WI38 (cell line): ENCODE measurements around the gene SBK3.

Experiments used
- H3K4me3 ChIP-seq: 2 replicates; pipeline ENCODE4 v1.5.1; 2011; ENCODE audit warnings: low read depth, mild to moderate bottlenecking, control low read depth, low read length
- TF ChIP-seq, protein P1 (sequence below): IDR thresholded peaks from 2 replicates; pipeline ENCODE4 v1.5.1; 2012; ENCODE audit warnings: low read depth, mild to moderate bottlenecking, control low read depth, low read length

The SBK3 gene

GRCh38 chr19:55530996-55531395, 14.3 kb downstream of the SBK3 start:
- TF ChIP-seq, protein P1, sequence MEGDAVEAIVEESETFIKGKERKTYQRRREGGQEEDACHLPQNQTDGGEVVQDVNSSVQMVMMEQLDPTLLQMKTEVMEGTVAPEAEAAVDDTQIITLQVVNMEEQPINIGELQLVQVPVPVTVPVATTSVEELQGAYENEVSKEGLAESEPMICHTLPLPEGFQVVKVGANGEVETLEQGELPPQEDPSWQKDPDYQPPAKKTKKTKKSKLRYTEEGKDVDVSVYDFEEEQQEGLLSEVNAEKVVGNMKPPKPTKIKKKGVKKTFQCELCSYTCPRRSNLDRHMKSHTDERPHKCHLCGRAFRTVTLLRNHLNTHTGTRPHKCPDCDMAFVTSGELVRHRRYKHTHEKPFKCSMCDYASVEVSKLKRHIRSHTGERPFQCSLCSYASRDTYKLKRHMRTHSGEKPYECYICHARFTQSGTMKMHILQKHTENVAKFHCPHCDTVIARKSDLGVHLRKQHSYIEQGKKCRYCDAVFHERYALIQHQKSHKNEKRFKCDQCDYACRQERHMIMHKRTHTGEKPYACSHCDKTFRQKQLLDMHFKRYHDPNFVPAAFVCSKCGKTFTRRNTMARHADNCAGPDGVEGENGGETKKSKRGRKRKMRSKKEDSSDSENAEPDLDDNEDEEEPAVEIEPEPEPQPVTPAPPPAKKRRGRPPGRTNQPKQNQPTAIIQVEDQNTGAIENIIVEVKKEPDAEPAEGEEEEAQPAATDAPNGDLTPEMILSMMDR, result no peak
- no peak overlapping the region for H3K4me3 ChIP-seq

GRCh38 chr19:55529636-55530234, 15.6 kb downstream of the SBK3 start:
- TF ChIP-seq, protein P1, result no peak
- no peak overlapping the region for H3K4me3 ChIP-seq

DNA sequence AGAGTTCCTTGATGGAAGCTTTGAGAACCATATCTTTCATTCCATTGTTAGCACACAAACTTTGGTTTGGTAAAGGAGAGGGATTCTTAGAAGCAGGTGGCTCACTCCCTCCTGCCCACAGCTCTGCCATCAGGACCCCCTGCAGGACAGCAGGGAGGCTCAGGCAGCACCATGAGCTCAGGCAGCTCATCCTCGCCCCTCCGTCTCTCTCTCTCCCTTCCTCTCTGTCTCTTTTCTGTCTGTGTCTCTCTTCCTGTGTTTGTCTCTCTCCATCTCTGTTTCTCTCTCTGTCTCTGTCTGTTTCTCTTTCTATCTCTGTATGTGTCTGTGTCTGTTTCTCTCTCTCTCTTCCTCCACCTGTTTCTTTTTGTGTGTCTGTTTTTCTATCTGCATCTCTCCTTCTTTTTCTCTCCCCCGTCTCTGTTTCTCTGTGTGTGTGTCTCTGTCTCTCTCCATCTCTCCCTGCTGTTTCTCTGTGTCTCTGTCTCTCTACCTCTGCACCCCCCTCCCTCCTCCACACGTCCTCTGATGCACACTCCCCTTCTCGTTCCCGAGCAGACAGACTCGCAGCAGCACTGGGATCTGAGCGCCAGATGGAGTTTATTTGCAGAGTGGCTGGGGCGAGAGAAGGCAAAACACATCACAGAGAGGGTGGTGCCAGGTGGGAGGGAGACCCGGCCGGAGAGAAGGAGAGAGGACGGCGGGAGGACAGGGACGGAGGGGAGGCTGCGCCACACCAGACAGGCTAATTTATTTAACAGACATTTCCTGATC, 17.1 kb downstream of the SBK3 start:
- TF ChIP-seq, protein P1, result no peak
- no peak overlapping the region for H3K4me3 ChIP-seq

DNA sequence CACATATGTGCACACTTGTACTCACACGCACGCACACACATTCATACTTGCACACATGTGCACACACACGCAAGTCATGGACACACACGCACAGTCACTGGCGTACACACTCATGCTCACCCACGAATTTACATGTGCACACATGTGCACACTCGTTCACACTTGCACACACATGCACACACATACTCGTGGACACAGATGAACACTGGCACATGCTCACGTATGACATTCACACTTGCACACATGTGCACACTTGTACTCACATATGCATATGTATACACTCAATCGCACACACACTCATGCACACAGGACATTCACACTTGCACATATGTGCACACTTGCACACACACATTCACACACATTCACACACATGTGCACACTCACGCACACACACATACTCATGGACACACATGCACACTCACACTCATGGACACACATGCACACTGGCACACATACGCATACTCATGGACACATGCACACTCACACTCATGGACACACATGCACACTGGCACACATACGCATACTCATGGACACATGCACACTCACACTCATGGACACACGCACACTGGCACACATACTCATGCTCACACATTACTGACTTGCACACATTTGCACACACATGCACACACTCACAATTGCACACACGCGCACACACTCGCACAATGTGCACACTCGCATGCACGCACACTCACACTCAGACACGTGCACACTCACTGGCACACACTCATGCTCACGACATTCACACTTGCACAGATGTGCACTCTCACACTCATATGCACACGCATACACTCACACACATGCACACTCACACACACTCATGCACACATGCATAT, 17.9 kb downstream of the SBK3 start:
- H3K4me3 ChIP-seq, result no peak overlapping the region
- TF ChIP-seq, protein P1, result no peak

DNA sequence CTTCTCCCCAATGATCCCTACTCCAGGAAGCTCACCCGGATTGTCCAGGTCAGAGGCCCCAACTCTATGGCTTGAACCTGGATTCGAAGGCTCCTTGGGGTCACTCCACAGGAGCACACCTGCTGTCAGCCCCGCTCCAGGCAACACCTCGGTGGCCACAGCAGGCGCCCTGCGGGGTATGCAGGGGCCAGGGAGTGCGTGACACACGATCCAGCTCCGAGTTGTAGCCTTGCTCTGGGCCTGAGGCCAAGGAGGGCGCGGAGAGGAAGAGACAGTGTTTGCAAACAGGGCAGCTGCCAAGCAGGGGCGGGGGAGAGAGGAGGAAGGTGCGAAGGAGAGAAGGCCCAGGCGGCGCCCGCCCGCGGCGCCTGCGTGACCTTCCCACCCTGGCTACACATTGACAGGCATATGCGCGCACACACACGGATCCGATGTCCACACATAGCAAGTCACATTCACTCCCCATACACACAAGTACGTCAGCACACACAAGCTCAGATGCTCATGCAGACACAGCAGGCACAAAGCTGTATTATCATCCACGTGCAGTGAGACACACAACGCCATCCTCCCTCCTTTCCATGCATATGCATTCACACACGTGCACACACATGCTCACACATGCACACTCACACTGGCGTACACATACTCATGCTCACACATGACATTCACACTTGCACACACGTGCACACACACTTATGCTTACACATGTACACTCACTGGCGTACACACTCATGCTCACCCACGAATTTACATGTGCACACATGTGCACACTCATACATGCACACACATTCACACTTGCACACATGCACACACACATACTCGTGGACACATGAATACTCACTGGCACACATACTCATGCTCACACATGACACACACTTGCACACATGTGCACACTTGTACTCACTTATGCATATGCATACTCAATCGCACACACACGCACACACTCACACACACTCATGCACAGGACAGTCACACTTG, 18.8 kb downstream of the SBK3 start:
- no peak overlapping the region for H3K4me3 ChIP-seq

DNA sequence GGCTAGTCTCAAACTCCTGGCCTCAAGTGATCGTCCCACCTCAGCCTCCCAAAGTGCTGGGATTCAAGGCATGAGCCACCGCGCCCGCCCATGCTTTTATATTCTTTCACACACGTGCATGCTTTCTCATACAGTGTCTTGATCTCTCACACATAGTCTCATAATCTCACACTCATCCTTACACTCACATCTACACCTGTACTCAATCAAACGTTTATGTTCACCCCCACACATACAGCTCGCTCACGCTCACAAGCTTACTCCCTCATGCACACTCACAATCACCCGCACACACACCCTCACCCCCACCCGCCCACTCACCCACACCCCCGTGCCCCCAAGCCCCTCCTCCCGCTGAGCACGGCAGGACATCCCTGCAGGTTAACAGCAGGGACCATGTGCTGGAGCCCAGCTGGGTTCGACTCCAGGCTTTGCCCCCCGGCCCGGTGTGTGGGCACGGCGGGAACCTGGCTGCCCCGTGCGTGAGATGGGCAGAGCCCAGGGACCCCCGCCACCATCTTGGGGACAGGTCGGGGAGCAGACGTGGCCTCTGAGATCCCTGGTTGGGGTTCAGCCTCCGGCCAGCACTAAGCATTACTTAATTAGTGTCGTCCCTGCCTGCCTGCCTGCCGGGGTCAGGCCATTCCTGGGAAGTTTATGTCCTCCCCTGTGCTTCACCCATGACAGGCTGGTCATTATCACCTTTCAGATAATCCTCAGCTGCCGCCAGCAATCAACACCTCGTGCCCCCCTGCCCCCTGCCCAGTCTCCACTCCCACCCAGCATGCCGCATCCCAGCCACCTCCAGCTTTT, 19.8 kb downstream of the SBK3 start:
- H3K4me3 ChIP-seq, result no peak overlapping the region
- TF ChIP-seq, protein P1, result no peak

More for the DNA sequence above, 18.8 kb downstream of the SBK3 start:
- TF ChIP-seq, protein P1, result no peak
